Memory B cell (primary cell): ENCODE measurements around the gene CABP1.
"Not testable (repeated sequence)": the region's sequence is repeated elsewhere in the genome, so short reads cannot be mapped to it uniquely, and the experiment has no call there.

ENCODE experiments used
- ATAC-seq: fragments of 150-1000 bp; cut with Tn5 transposase; 2 replicates; pipeline ENCODE4 v1.10.0; 2021; ENCODE audit warnings: low read depth, mild to moderate bottlenecking, moderate library complexity
- DNase-seq, 2 donors: peaks; one replicate each; pipeline ENCODE4 v3.0.0; 2022; ENCODE audit warnings: low spot score in 2 of 2
- H3K27ac Mint-ChIP-seq: one replicate; pipeline ENCODE4 v1.8.0; 2022; ENCODE audit warnings: mild to moderate bottlenecking, moderate library complexity, mixed read lengths
- H3K27me3 Mint-ChIP-seq: one replicate; pipeline ENCODE4 v1.8.0; 2022; ENCODE audit warnings: mixed read lengths
- H3K36me3 Mint-ChIP-seq: one replicate; pipeline ENCODE4 v1.8.0; 2022; ENCODE audit warnings: mild to moderate bottlenecking, mixed read lengths
- H3K4me1 Mint-ChIP-seq: one replicate; pipeline ENCODE4 v1.8.0; 2022; ENCODE audit warnings: mixed read lengths
- H3K4me3 Mint-ChIP-seq: one replicate; pipeline ENCODE4 v1.8.0; 2022; ENCODE audit warnings: mild to moderate bottlenecking, moderate library complexity, mixed read lengths
- H3K9me3 Mint-ChIP-seq: one replicate; pipeline ENCODE4 v1.8.0; 2022; ENCODE audit warnings: mixed read lengths

CABP1 gene

GRCh38 chr12:120617767-120618166 is 22.7 kb upstream of the CABP1 start:
- not testable (repeated sequence) for ATAC-seq, H3K27ac Mint-ChIP-seq, H3K4me3 Mint-ChIP-seq, H3K4me1 Mint-ChIP-seq, DNase-seq, H3K9me3 Mint-ChIP-seq, H3K36me3 Mint-ChIP-seq
- H3K27me3 Mint-ChIP-seq = peaks cover 13% of the 10 kb centered on the region

GRCh38 chr12:120618954-120619615 is 21.3 kb upstream of the CABP1 start:
- DNase-seq (no peak), ATAC-seq (no peak)
- no peaks in the 10 kb centered on the region for H3K4me1 Mint-ChIP-seq
- no peak overlapping the region for H3K27ac Mint-ChIP-seq
- H3K9me3 Mint-ChIP-seq = no peaks in the 10 kb centered on the region
- H3K36me3 Mint-ChIP-seq = no peaks in the 10 kb centered on the region
- H3K4me3 Mint-ChIP-seq = no peak overlapping the region
- peaks cover 17% of the 10 kb centered on the region for H3K27me3 Mint-ChIP-seq

GRCh38 chr12:120620624-120621023 is 19.8 kb upstream of the CABP1 start:
- Mint-ChIP-seq H3K4me1 (no peaks in the 10 kb centered on the region), H3K36me3 (no peaks in the 10 kb centered on the region), H3K27me3 (peaks cover 18% of the 10 kb centered on the region), H3K27ac (no peak overlapping the region), H3K9me3 (no peaks in the 10 kb centered on the region), H3K4me3 (no peak overlapping the region)
- no peak for DNase-seq
- no peak for ATAC-seq

GRCh38 chr12:120625557-120626419 is 14.6 kb upstream of the CABP1 start:
- ATAC-seq (peak; percentile 41), DNase-seq (no peak)
- Mint-ChIP-seq H3K27me3 (peaks cover 9% of the 10 kb centered on the region), H3K27ac (no peak overlapping the region), H3K9me3 (no peaks in the 10 kb centered on the region), H3K36me3 (no peaks in the 10 kb centered on the region), H3K4me3 (peak overlapping the region; percentile 57), H3K4me1 (no peaks in the 10 kb centered on the region)

GRCh38 chr12:120628919-120629318 is 11.5 kb upstream of the CABP1 start:
- Mint-ChIP-seq H3K27ac (no peak overlapping the region), H3K27me3 (peaks cover 9% of the 10 kb centered on the region), H3K9me3 (no peaks in the 10 kb centered on the region), H3K36me3 (no peaks in the 10 kb centered on the region), H3K4me1 (no peaks in the 10 kb centered on the region), H3K4me3 (no peak overlapping the region)
- DNase-seq (no peak), ATAC-seq (no peak)

- no peak for ATAC-seq
- H3K27me3 Mint-ChIP-seq = peaks cover 10% of the 10 kb centered on the region
- no peak overlapping the region for H3K4me3 Mint-ChIP-seq
- H3K27ac Mint-ChIP-seq = no peak overlapping the region
- DNase-seq = no peak
- H3K36me3 Mint-ChIP-seq = no peaks in the 10 kb centered on the region
- H3K9me3 Mint-ChIP-seq = no peaks in the 10 kb centered on the region
- no peaks in the 10 kb centered on the region for H3K4me1 Mint-ChIP-seq
Measured at GRCh38 chr12:120630104-120630892, 10.1 kb upstream of the CABP1 start.

GRCh38 chr12:120631097-120631496 is 9.3 kb upstream of the CABP1 start:
- H3K27me3 Mint-ChIP-seq = peaks cover 10% of the 10 kb centered on the region
- DNase-seq (no peak), ATAC-seq (no peak)
- no peaks in the 10 kb centered on the region for H3K36me3 Mint-ChIP-seq
- H3K4me1 Mint-ChIP-seq = no peaks in the 10 kb centered on the region
- H3K4me3 Mint-ChIP-seq = no peak overlapping the region
- H3K27ac Mint-ChIP-seq = no peak overlapping the region
- no peaks in the 10 kb centered on the region for H3K9me3 Mint-ChIP-seq

GRCh38 chr12:120640861-120641833 is 721 bp downstream of the CABP1 start:
- peaks cover 27% of the 10 kb centered on the region for H3K27me3 Mint-ChIP-seq
- peaks cover 2% of the 10 kb centered on the region for H3K36me3 Mint-ChIP-seq
- H3K9me3 Mint-ChIP-seq = peaks cover 1% of the 10 kb centered on the region
- H3K27ac Mint-ChIP-seq = no peak overlapping the region
- H3K4me1 Mint-ChIP-seq = peaks cover 6% of the 10 kb centered on the region
- peak overlapping the region; percentile 84 for H3K4me3 Mint-ChIP-seq
- DNase-seq (peak; percentile 29 to 59), ATAC-seq (peak; percentile 68)

- Mint-ChIP-seq H3K27ac (no peak overlapping the region), H3K9me3 (peaks cover 1% of the 10 kb centered on the region), H3K4me3 (no peak overlapping the region), H3K36me3 (peaks cover 2% of the 10 kb centered on the region), H3K27me3 (peaks cover 27% of the 10 kb centered on the region), H3K4me1 (peaks cover 10% of the 10 kb centered on the region)
- no peak for ATAC-seq
- DNase-seq = no peak
Measured at GRCh38 chr12:120642121-120642520, 1.7 kb downstream of the CABP1 start.

GRCh38 chr12:120642826-120643225 is 2.4 kb downstream of the CABP1 start:
- peaks cover 24% of the 10 kb centered on the region for H3K27me3 Mint-ChIP-seq
- H3K36me3 Mint-ChIP-seq = no peaks in the 10 kb centered on the region
- no peak overlapping the region for H3K4me3 Mint-ChIP-seq
- peaks cover 10% of the 10 kb centered on the region for H3K4me1 Mint-ChIP-seq
- H3K27ac Mint-ChIP-seq = no peak overlapping the region
- H3K9me3 Mint-ChIP-seq = no peaks in the 10 kb centered on the region
- ATAC-seq = no peak
- DNase-seq = no peak

- H3K4me3 Mint-ChIP-seq = no peak overlapping the region
- no peak overlapping the region for H3K27ac Mint-ChIP-seq
- no peak for ATAC-seq
- H3K36me3 Mint-ChIP-seq = no peaks in the 10 kb centered on the region
- no peak for DNase-seq
- H3K27me3 Mint-ChIP-seq = peaks cover 24% of the 10 kb centered on the region
- H3K9me3 Mint-ChIP-seq = no peaks in the 10 kb centered on the region
- H3K4me1 Mint-ChIP-seq = peaks cover 13% of the 10 kb centered on the region
Measured at GRCh38 chr12:120643574-120643973, 3.1 kb downstream of the CABP1 start.

GRCh38 chr12:120646044-120646443 is 5.6 kb downstream of the CABP1 start:
- ATAC-seq (no peak), DNase-seq (no peak)
- Mint-ChIP-seq H3K27me3 (peaks cover 31% of the 10 kb centered on the region), H3K4me1 (peaks cover 20% of the 10 kb centered on the region), H3K36me3 (no peaks in the 10 kb centered on the region), H3K27ac (no peak overlapping the region), H3K9me3 (no peaks in the 10 kb centered on the region), H3K4me3 (no peak overlapping the region)

- H3K9me3 Mint-ChIP-seq = no peaks in the 10 kb centered on the region
- no peak for DNase-seq
- H3K4me3 Mint-ChIP-seq = no peak overlapping the region
- peaks cover 29% of the 10 kb centered on the region for H3K27me3 Mint-ChIP-seq
- H3K27ac Mint-ChIP-seq = no peak overlapping the region
- no peak for ATAC-seq
- H3K36me3 Mint-ChIP-seq = no peaks in the 10 kb centered on the region
- H3K4me1 Mint-ChIP-seq = peaks cover 15% of the 10 kb centered on the region
Measured at GRCh38 chr12:120647375-120647755, 6.9 kb downstream of the CABP1 start.
